T-helper 2 cell treated with Interferon-gamma antibody and Interleukin-4, amounts not matched to agents 5 μg/mL and 100 μg/mL, for 36 hours (primary cell): ENCODE results near the gene FUCA2.

Experiments used
- DNase-seq: peaks from one replicate; pipeline ENCODE4 v3.0.0; 2021; ENCODE audit warnings: low spot score
- H3K27ac Mint-ChIP-seq: one replicate; pipeline ENCODE4 v1.8.0; 2021; ENCODE audit warnings: mild to moderate bottlenecking, mixed read lengths
- H3K27me3 Mint-ChIP-seq: one replicate; pipeline ENCODE4 v1.8.0; 2021; ENCODE audit warnings: low read depth, mixed read lengths
- H3K36me3 Mint-ChIP-seq: one replicate; pipeline ENCODE4 v1.8.0; 2021; ENCODE audit warnings: low read depth, mixed read lengths
- H3K4me1 Mint-ChIP-seq: one replicate; pipeline ENCODE4 v1.8.0; 2021; ENCODE audit warnings: low read depth, mixed read lengths
- H3K4me3 Mint-ChIP-seq: one replicate; pipeline ENCODE4 v1.8.0; 2022; ENCODE audit warnings: mild to moderate bottlenecking, moderate library complexity, mixed read lengths
- H3K9me3 Mint-ChIP-seq: one replicate; pipeline ENCODE4 v1.8.0; 2021; ENCODE audit warnings: mixed read lengths

Gene FUCA2

DNA sequence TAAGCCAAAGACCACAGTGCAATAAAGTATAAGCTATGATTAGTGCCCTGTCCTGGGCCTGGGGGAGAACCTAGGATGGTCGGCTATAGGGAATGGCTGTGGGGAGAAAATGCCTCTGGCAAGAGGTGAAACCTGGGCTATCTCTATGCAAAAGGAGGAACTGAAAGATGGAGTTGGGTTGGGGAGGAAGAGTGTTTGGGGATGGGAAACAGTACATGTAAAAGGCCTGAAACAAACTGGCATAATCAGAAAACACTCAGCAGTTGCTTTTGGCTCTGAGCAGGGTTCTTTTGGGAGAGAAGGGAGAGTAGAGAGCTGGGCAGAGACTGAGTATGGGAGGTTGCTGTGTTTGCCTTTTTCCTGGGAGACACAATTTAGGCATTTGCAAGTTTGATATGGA, 31.9 kb upstream of the FUCA2 start:
- Mint-ChIP-seq H3K4me3 (peak overlapping the region; percentile 9), H3K4me1 (peaks cover 86% of the 10 kb centered on the region), H3K36me3 (peaks cover 15% of the 10 kb centered on the region)

GRCh38 chr6:143542888-143543287, 31.4 kb upstream of the FUCA2 start:
- Mint-ChIP-seq H3K27me3 (no peaks in the 10 kb centered on the region), H3K9me3 (no peaks in the 10 kb centered on the region), H3K27ac (peak overlapping the region; percentile 76), H3K4me1 (peaks cover 87% of the 10 kb centered on the region), H3K36me3 (peaks cover 15% of the 10 kb centered on the region), H3K4me3 (peak overlapping the region; percentile 9)
- no peak for DNase-seq

More for the DNA sequence above, 31.9 kb upstream of the FUCA2 start:
- DNase-seq, result no peak
- Mint-ChIP-seq H3K27ac (peak overlapping the region; percentile 76), H3K9me3 (no peaks in the 10 kb centered on the region), H3K27me3 (no peaks in the 10 kb centered on the region)

GRCh38 chr6:143540192-143540591, 28.7 kb upstream of the FUCA2 start:
- no peak for DNase-seq
- H3K27me3 Mint-ChIP-seq, result no peaks in the 10 kb centered on the region
- H3K27ac Mint-ChIP-seq, result peak overlapping the region; percentile 2
- H3K36me3 Mint-ChIP-seq, result peaks cover 10% of the 10 kb centered on the region
- peak overlapping the region; percentile 7 for H3K4me3 Mint-ChIP-seq
- H3K9me3 Mint-ChIP-seq, result no peaks in the 10 kb centered on the region
- H3K4me1 Mint-ChIP-seq, result peaks cover 76% of the 10 kb centered on the region

- Mint-ChIP-seq H3K27ac (peak overlapping the region; percentile 2), H3K9me3 (no peaks in the 10 kb centered on the region), H3K4me1 (peaks cover 72% of the 10 kb centered on the region), H3K27me3 (no peaks in the 10 kb centered on the region), H3K36me3 (peaks cover 8% of the 10 kb centered on the region), H3K4me3 (peak overlapping the region; percentile 7)
- no peak for DNase-seq
Measured at GRCh38 chr6:143539734-143540133, 28.2 kb upstream of the FUCA2 start.

GRCh38 chr6:143539106-143539505, 27.6 kb upstream of the FUCA2 start:
- H3K4me3 Mint-ChIP-seq, result peak overlapping the region; percentile 83
- peaks cover 6% of the 10 kb centered on the region for H3K36me3 Mint-ChIP-seq
- H3K4me1 Mint-ChIP-seq, result peaks cover 67% of the 10 kb centered on the region
- DNase-seq, result no peak
- H3K9me3 Mint-ChIP-seq, result no peaks in the 10 kb centered on the region
- H3K27ac Mint-ChIP-seq, result peak overlapping the region; percentile 22
- H3K27me3 Mint-ChIP-seq, result no peaks in the 10 kb centered on the region

GRCh38 chr6:143538374-143538773, 26.9 kb upstream of the FUCA2 start:
- H3K27me3 Mint-ChIP-seq, result no peaks in the 10 kb centered on the region
- H3K4me3 Mint-ChIP-seq, result peak overlapping the region; percentile 83
- H3K27ac Mint-ChIP-seq, result peak overlapping the region; percentile 76
- H3K9me3 Mint-ChIP-seq, result no peaks in the 10 kb centered on the region
- no peak for DNase-seq
- peaks cover 61% of the 10 kb centered on the region for H3K4me1 Mint-ChIP-seq
- H3K36me3 Mint-ChIP-seq, result peaks cover 5% of the 10 kb centered on the region

- Mint-ChIP-seq H3K36me3 (no peaks in the 10 kb centered on the region), H3K4me1 (peaks cover 48% of the 10 kb centered on the region), H3K27ac (peak overlapping the region; percentile 76), H3K4me3 (peak overlapping the region; percentile 83), H3K9me3 (no peaks in the 10 kb centered on the region), H3K27me3 (no peaks in the 10 kb centered on the region)
- DNase-seq, result peak; percentile 56
Measured at GRCh38 chr6:143536866-143537691, 25.6 kb upstream of the FUCA2 start.

- Mint-ChIP-seq H3K4me1 (peaks cover 42% of the 10 kb centered on the region), H3K27ac (peak overlapping the region; percentile 86), H3K4me3 (peak overlapping the region; percentile 81), H3K36me3 (no peaks in the 10 kb centered on the region), H3K9me3 (no peaks in the 10 kb centered on the region), H3K27me3 (no peaks in the 10 kb centered on the region)
- DNase-seq, result peak; percentile 65
Measured at GRCh38 chr6:143536461-143536865, 24.9 kb upstream of the FUCA2 start.

- H3K4me3 Mint-ChIP-seq, result no peak overlapping the region
- H3K27me3 Mint-ChIP-seq, result no peaks in the 10 kb centered on the region
- H3K36me3 Mint-ChIP-seq, result no peaks in the 10 kb centered on the region
- no peaks in the 10 kb centered on the region for H3K9me3 Mint-ChIP-seq
- peaks cover 33% of the 10 kb centered on the region for H3K4me1 Mint-ChIP-seq
- no peak for DNase-seq
- H3K27ac Mint-ChIP-seq, result no peak overlapping the region
Measured at GRCh38 chr6:143535189-143535614, 23.7 kb upstream of the FUCA2 start.

DNA sequence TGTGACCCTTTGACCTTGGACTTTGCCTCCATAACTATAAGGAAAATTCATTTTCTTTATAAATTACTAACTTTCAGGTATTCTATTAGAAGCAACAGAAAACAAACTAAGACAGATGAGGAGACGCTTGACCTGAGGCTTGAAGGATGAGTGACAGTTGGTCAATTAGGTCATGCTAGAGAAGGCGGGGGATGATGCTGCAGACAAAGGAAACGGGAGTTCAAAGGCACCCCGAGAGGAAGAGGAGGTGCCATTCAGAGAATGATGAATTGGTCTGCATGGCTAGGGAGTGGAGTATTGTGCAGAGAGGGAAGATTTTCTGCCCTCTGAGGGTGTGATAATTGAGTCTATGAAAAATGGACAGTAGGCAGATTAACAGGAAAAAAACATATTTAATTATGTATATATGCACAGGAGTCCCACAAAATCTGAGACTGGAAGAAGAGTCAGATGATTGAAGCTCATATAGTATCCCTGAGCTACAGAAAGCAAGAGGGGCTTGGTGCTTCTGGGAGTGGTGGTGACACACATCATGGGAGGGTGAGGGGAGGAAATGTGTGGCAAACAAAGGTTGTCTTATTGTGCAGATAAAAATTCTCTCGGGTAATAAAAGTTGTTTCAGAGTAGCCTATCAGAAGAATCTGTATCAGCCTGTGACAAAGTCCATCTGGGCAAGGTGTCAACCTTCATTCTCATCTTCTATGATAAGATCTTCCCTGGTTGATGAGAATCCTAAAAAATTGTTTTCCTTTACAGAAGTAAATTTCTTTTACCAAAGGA, 20.4 kb upstream of the FUCA2 start:
- H3K27me3 Mint-ChIP-seq, result no peaks in the 10 kb centered on the region
- H3K36me3 Mint-ChIP-seq, result peaks cover 2% of the 10 kb centered on the region
- H3K9me3 Mint-ChIP-seq, result no peaks in the 10 kb centered on the region
- H3K4me1 Mint-ChIP-seq, result peaks cover 20% of the 10 kb centered on the region
- DNase-seq, result no peak
- H3K27ac Mint-ChIP-seq, result no peak overlapping the region
- H3K4me3 Mint-ChIP-seq, result no peak overlapping the region

GRCh38 chr6:143529095-143529494, 17.6 kb upstream of the FUCA2 start:
- H3K9me3 Mint-ChIP-seq, result no peaks in the 10 kb centered on the region
- DNase-seq, result no peak
- H3K4me1 Mint-ChIP-seq, result peaks cover 14% of the 10 kb centered on the region
- no peaks in the 10 kb centered on the region for H3K27me3 Mint-ChIP-seq
- no peak overlapping the region for H3K27ac Mint-ChIP-seq
- H3K36me3 Mint-ChIP-seq, result peaks cover 2% of the 10 kb centered on the region
- no peak overlapping the region for H3K4me3 Mint-ChIP-seq

DNA sequence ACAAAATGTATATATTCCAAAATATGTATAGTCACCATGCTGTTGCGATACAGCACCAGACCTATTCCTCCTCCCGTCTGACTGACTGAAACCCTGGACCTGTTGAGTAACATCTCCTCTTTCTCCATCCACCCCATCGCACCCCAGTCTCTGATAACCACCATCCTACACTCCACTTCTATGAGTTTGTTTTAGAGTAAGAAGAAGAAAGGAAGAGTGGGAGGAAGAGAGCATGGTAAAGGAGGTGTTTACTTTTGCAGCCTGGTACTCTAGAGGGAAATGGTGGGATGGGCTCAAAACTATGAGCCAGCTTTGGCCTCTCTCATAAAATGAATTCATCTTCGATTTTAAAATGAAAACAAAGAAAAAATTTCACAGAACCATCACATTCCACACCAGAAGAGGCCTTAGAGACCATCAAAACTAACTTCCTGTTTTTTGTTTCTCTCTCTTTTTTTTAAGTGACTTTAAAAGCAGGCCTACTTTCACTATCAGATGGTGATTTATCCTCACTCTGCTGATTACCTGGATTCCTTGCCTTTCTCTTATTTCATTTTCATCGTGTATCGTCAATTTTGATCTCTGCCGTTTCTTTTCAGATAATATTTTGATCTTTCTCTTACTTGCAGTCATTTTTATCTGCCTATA, 16.8 kb upstream of the FUCA2 start:
- Mint-ChIP-seq H3K27me3 (no peaks in the 10 kb centered on the region), H3K27ac (peak overlapping the region; percentile 84), H3K9me3 (peaks cover 7% of the 10 kb centered on the region), H3K36me3 (peaks cover 5% of the 10 kb centered on the region), H3K4me1 (peaks cover 14% of the 10 kb centered on the region), H3K4me3 (peak overlapping the region; percentile 61)
- DNase-seq, result no peak

- H3K27ac Mint-ChIP-seq, result no peak overlapping the region
Measured at GRCh38 chr6:143527677-143528076, 16.2 kb upstream of the FUCA2 start.

GRCh38 chr6:143525356-143525755, 13.8 kb upstream of the FUCA2 start:
- Mint-ChIP-seq H3K27ac (no peak overlapping the region), H3K27me3 (no peaks in the 10 kb centered on the region), H3K36me3 (peaks cover 5% of the 10 kb centered on the region), H3K4me1 (peaks cover 14% of the 10 kb centered on the region), H3K9me3 (peaks cover 7% of the 10 kb centered on the region), H3K4me3 (no peak overlapping the region)
- DNase-seq, result no peak

More at GRCh38 chr6:143527677-143528076, 16.2 kb upstream of the FUCA2 start:
- Mint-ChIP-seq H3K4me1 (peaks cover 14% of the 10 kb centered on the region), H3K9me3 (peaks cover 7% of the 10 kb centered on the region), H3K4me3 (no peak overlapping the region), H3K36me3 (peaks cover 5% of the 10 kb centered on the region), H3K27me3 (no peaks in the 10 kb centered on the region)
- no peak for DNase-seq
